Fibroblast of gingiva (primary cell): ENCODE measurements around the gene MORN1.

Experiments used
- DNase-seq: peaks from one replicate; pipeline ENCODE4 v3.0.0-alpha.2; 2011; ENCODE audit warnings: low read depth

The MORN1 gene

DNA sequence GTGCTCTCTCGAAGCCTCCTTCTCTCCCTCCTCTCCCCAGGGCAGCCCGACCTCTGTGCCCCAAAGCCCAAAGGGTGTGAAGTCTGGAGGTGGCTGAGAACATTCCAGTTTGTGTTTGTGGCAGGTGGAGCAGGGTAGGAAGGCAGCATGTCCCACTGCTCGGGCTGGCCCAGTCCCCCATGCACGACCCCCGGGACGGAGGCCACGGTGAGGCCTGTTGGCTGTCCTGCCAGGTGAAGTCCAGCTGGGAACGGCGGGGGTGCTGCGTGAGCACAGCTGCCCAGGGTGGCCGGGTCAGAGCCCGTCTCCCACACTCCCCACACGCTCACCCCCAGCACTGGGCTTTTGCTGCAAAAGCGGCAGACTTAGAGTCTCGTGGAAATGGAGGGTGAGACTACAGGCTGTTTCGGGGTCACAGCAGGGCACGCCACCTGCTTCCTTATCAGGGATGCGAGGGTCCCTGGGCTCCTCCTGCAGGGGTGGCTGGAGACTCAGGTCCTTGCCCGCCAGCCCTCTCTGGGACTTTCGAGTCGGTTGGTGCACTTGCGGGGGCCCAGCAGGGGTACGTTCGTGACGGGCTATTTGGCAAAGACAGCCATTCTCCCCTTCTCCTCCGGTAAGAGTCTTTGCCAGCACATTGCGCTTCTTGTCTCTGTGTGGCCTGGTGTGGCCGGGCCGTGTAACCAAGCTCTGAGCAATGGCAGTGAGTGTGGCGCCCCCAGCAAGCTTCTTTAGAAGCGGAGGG lies 40.3 kb downstream of the MORN1 start:
- DNase-seq: no peak

DNA sequence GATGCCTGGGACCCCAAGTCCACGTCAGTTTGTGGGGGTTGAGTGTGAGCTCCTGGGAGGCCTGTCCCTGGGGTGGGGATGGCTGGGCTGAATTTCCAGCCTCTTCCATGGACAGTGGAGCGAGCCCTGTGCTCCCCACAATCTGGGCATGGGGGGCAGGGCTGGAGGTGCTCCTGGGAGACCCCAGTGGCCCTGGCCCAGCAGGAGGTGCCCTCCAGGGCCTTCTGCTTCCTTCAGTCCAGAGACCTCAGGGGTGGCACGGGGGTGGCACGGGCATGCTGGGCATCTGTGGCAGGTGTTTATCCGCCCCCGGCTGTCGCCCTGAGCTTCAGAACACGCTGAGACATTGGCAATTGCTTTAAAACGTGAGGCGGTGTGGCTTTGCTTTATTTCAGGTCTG lies 40.9 kb downstream of the MORN1 start:
- DNase-seq: no peak

DNA sequence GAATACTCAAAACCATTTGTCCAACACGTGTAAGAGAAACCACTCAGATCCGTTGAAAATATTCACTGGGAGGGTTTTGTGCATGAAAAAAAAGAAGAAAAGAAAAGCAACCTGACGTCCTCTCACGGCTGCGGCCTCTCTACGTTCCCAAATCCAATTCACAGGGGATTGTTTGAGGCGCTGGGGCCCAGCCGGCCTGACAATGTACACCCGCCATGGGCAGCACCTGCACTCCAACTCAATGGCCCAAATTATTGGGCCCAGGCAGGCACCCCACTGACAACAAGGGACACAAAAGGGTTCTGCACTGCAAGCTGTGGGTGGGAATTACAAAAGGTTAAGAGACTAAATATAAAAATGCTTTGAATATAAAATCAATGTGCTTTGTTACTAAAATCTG lies 41.5 kb downstream of the MORN1 start:
- no peak for DNase-seq

DNA sequence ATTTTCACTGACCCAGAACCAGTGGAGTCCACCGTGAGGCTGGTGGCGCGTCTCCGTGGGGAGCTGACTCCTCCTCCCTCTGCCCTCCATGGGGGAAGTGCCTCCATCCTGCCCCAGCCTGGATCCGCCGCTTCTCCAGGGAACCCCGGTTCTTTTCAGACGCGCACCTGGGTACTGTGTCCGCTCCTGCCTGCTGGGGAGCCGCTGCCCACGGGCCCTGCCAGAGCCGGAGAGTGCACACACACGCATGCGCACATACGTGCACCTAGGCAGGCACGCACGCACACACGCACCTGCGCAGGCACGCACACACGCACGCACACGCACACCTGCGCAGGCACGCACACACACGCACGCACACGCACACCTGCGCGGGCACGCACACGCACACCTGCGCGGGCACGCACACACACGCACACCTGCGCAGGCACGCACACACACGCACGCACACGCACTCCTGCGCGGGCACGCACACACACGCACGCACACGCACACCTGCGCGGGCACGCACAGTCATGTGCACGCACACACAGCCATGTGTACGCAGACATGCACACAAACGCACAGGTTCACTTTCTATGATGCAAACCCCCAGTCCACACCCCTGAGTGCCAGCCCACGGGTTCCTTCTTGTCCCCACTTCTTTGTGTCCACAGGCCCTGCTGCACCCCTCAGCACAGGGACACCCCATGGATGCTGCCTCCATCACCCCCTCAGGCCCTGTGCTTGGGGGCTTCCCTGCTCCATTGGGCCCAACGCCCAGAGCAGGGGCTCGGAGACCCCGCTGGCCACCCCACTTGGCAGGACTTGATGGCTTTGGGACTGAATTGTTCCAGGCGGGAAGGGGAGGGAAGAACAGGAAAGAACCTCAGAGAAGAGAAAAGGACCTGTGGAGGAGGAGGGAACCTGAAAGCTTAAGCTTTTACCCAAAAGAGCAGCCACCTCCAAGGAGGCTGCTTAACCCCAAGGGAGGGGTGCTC lies 42.7 kb downstream of the MORN1 start:
- DNase-seq: no peak

DNA sequence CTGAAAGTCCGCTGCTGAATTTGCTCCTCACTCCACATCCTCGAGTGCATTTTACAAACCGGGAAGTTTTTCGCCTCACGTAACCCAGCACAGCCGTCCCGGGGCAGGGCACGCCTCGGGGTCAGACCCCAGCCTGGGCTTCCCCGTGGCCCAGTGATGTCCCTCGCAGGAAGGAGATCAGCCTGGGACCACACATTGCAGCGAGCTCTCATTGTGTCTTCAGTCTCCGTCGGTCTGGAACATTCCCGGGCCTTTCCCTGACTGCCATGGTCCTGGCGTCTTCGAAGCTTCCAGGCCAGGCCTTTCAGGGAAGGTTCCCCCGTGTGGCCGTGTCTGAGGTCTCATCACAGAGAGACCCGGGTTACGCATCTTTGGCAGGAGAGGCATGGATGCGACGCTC lies 43.5 kb downstream of the MORN1 start:
- DNase-seq: no peak

DNA sequence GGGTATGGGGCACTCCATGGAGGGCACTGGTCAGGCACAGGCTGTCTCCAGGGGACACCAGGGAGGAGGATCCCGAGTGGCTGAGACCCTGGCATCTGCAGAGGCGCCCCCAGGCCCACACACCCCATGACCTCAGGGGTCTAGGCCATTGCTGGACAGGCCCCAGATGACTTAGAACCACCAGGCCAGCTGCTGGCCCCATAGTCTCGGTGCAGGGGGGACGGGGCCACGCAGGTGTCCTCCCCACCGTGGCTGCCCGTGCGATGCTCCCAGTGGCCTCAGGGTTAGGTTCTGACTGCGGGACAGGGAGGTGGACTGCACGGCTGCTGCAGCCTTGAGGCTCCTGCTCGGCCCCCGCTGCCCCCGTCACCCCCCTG lies 44.0 kb downstream of the MORN1 start:
- no peak for DNase-seq

DNA sequence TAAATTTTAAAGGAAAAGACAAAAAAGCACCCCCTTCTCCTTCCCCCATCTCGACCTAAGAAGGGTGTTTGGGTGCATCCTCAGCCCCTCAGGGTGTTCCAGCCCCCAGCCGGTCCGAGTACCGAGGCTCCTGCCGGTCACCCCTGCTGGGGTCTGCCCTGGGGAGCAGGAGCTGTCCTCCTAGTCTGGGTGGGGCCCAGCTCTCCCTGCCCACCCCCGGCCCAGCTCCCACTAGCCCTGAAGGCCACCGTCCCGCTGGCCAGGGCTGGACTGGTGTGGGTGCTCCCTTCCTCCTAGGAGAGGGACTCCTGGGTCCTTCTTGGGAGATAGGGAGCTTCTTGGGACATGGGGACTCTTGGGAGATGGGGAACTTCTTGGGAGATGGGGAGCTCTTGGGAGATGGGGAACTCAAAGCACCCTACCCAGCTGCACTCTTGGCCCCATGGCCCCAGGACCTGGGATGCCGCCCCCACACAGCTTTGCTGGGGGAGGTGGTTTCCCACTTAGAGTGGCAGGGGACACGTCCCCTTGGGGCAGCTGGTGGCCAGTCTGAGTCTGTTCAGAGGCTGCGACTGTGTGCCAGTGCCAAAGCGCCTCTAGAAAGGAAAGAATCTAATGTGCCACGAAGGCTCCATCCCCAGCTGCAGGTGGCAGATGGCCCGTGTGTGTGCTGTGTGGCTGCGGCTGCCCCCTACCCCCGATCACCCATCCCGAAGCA lies 44.5 kb downstream of the MORN1 start:
- DNase-seq: no peak

DNA sequence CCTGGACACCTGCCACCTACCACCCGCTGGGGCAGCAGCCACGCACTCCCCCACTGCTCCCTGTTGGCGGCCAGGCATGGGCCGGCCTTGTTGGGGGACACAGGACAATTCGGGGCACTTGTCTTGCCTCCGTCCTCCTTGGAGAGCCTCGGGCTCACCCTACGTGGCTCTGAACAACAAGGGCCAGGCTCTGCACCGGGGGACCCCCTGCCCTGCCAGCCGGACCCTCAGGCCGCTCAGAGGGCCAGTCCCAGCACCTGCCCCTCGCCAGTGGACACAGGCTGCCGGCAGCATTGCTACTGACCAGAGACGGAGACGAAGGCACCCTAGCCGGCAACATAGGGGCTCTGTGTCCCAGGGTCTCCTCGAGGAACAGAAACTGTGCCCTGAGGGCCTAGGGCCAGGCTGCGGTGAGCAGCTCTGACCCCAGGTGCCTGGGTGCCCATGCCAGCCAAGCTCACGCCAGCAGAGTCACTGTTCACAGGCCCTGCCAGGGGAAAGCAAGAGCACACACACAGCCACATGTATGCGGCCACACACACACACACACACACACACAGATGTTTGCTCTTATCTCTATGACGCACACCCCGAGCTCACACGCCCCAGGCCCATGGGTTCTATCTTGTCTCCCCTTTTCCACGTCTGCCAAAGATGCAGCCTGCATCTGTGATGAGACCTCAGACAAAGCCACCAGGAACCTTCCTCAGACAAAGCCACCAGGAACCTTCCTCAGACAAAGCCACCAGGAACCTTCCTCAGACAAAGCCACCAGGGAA lies 45.9 kb downstream of the MORN1 start:
- DNase-seq: no peak

DNA sequence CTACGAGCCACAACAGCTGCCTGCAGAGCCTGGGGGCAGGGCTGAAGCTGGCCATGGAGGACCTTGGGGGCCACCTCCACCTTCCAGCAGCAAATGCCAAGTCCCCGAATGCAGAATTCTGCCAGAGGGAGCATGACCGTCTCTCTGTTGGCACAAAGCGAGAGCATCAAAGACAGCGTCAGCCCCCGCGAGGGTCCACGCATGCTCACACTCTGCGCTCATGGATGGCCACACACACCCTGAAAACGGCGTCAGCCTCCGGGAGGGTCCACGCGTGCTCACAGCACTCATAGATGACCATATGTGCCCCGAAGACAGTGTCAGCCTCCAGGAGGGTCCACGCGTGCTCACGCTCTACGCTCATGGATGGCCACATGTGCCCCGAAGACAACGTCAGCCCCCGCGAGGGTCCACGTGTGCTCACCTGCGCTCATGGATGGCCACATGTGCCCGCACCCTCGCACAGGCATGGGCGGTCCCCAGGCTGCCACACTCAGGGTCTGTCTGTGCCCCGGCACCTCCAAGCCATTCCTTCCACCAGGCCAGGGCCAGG lies 46.5 kb downstream of the MORN1 start:
- DNase-seq: no peak

DNA sequence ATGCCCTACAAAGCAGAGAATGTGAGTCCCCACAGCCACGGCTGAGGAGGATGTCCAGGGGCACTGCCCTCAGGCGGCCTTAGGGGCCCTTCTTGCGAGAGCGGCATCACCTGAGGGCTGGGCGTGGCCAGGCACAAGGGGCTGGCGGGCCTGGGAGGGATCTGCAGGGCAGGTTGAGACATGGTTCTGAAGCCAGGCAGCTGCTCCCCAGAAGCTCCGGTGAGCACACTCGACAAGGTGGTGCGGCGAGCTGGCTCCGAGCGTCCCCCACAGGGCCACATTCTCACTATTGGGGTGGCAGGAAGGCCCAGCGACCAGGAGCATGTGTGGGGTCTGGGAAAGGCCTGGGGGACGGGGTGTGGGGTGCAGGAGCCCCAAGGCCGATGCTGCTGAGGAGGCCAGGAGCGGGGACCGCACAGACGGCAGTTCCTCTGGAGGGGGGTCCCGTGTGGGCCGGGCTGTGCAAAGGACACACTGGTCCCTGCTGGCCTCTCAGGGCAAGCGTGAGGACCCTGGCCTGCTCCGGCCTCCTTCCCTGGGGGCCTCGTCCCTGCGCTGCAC lies 47.2 kb downstream of the MORN1 start:
- DNase-seq: no peak

DNA sequence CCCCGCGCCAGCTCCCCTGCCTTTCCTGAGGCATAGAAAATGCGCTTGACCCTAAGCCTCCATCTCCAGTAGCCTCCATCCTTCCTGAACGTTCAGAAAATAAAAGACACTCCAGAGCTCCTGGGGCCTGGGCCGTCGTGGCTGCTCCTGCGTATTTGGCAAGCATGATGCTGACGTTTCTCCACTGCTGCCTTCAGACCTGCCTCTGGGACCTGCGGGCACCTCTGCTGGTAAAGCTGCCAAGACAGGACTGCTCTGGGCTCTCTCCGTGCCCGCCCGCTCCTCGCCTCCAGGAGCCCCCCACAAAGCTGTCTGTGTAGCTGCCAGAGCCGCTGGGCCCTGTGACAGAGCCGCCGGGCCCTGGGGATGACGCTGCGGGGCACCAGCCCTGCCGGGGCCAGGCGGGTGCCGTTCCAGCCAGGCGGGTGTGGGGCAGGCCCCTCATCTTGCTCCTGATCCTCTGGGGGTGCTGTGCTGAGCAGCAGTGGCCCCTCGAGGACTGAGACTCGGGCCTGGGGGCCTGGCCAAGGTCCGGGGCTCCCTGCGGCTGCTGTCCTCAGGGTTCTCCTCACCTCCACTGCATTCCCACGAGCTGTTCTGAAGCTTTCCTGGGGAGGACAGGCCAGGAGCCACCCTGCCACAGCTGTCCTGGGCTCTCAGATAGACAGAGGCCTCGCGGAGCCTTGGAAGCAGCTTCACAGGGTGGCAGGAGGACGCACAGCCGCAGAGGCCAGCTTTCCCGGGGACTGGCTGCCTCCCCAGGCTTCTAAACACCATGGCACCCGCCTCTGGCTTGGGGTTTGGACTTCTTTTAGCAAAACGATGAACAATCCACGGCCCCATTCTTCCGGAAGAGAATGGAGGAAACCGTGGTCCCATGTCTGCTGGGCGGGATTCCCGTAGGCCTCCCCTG lies 48.1 kb downstream of the MORN1 start:
- no peak for DNase-seq

DNA sequence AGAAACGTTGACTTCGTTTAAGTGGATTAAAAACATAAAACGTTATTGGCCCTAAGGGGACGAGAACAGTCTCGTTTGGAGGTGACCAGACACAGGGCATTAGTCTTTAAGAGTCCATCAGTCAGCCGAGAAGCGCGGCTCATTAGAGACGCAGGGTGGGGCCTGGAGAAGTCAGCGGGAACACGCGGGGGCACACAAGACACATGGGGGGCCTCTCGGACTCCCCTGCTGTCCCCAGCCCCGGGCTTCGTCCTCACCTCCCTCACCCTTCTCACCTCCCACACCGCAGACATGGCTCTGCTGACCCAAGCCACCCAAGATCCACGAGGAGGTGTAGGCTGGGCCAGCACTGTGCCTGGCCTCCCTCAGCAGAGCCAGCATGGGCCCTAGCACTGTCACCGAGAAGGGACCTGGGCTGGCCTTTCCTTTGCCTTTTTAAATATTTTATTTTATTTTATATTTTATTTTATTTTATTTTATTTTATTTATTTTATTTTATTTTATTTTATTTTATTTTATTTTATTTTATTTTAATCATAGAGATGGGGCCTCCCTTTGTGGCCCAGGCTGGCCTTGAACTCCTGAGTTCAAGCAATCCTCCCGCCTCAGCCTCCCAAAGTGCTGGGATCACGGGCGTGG lies 48.9 kb downstream of the MORN1 start:
- no peak for DNase-seq

DNA sequence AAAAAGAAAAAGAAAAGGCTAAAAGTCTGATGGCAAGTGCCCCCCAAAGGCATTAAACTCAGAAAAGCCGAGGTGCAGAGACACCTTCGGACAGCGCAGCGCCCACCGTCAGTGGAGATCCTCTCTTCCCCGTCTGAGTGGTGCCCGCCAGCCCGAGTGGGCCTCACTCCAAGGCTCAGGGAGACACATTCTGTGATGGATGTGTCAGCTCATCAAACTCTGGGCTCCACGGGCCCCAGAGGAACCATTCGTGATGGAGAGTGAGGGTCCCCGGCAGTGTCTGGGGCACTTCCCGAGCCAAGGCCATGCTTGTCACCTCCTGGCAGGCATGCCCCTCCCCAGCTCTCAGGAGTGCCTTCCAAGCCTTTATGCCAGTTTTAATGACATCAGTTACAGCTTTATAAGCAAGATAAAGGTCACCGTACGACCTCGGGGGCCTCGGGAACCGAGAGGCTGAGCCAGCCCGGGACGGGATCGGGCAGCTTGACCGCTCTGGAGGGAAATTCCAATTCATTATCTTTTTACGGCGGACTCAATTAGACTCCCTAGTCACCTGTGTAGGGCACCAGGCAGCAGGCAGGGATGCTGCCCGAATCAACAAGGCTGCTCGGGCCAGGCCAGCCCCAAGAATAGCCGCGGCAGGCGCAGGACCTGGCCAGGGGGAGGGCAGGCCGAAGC lies 49.5 kb downstream of the MORN1 start:
- no peak for DNase-seq

DNA sequence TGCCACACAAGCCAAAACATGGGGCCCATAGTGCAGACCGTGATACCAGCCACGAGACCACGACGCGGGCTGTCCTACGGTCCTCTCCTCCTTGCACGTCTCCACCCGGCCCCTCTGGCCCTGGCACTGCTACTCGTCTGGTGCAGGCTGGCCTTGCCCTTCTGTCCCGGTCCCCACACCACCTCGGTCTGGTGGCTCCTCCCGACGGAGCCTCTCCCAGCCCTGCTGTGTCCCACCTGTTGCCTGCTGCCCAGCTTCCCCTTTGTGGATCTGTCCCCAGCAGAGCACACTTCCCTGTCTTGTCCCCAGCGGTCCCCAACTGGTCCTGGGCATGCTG lies 50.5 kb downstream of the MORN1 start:
- DNase-seq: no peak

DNA sequence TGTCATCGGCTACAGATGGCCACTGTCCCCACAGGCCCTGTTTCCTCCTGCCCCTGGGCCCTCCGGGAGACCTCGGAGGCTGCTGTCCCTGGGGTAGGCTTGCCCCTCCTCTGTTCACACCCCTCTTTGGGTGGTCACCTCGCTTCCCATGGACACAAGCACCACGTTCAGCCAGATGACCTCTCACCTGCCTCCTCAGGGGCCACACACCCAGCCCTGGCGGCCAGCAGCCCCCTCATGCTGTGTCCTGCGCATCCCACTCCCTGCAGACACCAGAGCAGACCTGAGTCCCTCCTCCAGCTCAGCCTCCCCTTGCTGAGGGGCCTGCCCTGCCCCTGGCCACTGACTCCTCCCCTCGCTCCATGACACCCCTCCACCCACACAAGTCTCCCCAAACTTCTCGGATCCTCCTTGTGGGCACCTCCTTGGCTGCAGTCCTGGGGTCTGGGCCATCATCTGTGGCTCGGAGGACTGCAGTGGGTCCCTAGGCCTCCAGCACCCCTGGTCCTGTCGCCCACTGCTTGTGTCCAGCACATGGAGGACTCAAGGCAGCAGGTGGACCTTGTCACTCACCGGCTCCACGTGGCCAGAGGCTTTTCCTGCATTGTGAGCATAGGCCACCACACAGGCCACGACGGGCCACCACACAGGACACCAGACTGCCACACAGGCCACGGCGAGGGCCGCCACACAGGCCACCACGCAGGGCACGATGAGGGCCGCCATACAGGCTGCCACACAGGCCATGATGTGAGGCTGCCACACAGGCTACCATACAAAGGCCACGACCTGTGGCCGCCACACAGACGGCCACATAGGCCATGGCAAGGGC lies 51.1 kb downstream of the MORN1 start:
- DNase-seq: no peak

DNA sequence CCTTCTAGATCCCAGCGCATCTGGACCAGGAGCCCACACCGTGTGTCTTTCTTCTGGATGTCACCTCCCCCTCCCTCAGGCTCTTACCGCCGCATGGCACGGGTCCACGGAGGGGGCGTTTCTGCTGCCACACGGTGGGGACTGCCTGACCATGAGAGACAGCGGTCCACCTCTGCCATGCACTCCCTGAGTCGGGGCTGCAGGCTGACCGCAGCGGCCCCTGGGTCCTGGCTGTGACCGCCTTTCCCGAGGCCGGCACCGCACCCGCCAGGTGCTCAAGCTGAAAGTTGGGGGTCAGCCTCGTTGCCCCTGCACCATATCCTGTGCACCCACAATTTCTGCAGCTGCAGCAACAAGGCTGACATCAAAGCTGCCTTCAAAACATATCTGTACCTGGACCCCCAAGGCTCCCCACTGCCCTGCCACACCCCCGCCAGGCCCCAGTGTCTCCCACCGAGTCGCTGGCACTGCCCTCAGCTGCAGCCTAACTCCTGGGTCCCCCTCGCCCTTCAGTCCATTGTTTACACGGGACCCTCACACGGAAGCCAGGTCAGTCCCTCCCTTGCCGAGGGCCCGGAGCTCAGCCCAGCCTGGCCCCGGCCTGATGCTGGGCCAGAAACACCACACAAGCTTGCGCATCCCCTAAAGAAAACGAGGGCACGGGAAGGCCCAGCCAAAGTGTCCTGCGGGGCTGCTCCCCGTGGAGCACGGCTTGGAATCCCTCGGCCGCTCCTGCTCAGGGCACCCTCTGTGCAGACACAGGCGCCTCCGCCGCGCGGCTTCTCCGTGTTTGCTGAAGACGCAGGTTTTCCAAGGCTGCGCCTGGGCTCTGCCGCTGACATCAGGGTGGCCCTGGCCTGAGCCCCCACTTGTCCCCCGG lies 51.9 kb downstream of the MORN1 start:
- no peak for DNase-seq

DNA sequence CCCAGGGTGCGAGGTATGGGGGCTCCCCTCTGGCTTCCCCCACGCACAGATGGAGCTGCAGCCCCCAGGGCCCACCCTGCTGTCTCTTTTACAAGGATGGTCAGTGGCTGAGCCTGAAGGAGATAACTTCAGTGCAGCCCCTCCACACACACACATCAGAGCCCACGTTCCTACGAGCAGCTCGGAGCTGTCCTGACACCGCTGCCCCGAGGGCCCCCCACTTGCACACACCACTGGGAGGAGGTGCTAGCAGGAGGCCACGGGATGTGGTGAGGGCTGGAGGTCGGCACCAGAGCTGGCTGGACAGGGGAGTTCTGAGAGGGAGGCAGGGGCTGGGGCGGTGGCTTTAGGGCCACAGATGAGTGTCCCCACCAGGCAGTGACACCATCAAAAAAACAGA lies 53.9 kb downstream of the MORN1 start:
- DNase-seq: no peak
